GM12873 (cell line): ENCODE results near the gene NDUFA8.

Experiments
- TF ChIP-seq, protein P1 (sequence below): IDR thresholded peaks from 2 replicates; pipeline ENCODE4 v1.5.1; 2012; ENCODE audit warnings: low read depth, mild to moderate bottlenecking, moderate library complexity, low read length, control low read depth; ENCODE audit not compliant: insufficient read depth; ENCODE audit errors: missing control alignments

NDUFA8 gene

DNA sequence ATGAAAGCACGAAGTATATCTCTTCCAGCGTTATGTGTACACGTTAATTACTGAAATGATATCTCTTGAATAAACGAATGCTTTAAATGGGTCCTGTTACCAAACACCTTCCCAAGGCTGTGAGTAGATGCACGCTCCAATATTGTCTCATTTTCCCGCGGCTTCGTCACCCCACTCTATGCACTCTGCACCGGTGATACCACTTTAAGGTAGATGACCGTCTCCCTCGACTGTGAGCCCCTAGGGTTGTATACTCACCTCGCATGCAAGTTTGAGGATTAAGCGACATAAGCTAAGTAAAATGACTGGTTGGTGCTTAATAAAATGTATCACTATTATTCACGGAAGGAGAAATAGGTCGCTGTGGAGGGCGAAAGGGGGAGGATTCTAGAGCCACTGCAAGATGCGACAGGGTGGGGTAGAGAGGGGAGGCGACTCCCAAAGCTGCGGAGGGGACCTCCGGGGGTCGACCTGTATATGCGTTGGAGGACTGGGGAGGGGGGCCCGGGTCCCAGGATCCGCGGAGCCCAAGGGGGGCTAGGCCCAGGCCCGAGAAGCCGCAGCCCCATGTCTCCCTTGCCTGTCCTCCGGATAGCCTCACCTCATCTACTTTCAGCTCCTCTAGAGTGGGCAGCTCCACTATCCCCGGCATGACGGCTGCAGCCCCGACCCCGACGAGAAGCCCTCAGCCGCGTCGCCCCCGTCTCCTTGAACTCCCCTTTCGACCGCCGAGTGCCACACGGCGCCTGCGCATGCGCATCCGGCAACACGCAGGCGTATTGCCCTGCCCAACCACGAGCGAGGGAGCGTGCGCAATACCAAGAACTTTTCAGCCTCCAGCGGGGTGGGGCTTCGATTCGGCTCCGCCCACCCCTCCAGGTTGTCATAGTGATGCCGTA lies at the start of gene NDUFA8, which contains the start of gene MORN5:
NDUFA8 (minus strand) TSS at position 754 of the 899 bp plus-strand sequence; CDS start at position 652, 102 bp downstream.
MORN5 (plus strand) TSS at position 883 of the 899 bp plus-strand sequence. CDS start 65 bp downstream, outside the sequence.
- TF ChIP-seq, protein P1, sequence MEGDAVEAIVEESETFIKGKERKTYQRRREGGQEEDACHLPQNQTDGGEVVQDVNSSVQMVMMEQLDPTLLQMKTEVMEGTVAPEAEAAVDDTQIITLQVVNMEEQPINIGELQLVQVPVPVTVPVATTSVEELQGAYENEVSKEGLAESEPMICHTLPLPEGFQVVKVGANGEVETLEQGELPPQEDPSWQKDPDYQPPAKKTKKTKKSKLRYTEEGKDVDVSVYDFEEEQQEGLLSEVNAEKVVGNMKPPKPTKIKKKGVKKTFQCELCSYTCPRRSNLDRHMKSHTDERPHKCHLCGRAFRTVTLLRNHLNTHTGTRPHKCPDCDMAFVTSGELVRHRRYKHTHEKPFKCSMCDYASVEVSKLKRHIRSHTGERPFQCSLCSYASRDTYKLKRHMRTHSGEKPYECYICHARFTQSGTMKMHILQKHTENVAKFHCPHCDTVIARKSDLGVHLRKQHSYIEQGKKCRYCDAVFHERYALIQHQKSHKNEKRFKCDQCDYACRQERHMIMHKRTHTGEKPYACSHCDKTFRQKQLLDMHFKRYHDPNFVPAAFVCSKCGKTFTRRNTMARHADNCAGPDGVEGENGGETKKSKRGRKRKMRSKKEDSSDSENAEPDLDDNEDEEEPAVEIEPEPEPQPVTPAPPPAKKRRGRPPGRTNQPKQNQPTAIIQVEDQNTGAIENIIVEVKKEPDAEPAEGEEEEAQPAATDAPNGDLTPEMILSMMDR = no peak

DNA sequence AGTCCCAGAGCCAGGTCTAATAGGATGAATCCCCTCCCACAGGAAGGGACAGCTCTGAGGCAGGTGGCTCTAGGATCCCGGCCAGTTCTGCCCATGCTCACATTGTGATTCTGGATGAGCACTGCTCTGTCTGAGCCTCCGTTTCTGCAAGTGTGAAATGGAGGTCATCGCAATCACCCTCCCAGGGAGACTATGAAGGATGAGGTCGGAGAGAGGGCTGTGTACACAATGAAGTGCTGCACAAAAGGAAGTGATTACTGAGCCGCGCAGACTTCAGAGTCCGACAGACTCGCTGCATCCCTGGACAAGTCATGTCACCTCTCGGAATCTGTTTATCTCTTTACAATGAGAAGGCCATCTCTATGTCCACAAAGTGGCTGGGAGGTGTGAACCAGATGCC lies 47.5 kb upstream of the NDUFA8 start:
- TF ChIP-seq, protein P1 = no peak

DNA sequence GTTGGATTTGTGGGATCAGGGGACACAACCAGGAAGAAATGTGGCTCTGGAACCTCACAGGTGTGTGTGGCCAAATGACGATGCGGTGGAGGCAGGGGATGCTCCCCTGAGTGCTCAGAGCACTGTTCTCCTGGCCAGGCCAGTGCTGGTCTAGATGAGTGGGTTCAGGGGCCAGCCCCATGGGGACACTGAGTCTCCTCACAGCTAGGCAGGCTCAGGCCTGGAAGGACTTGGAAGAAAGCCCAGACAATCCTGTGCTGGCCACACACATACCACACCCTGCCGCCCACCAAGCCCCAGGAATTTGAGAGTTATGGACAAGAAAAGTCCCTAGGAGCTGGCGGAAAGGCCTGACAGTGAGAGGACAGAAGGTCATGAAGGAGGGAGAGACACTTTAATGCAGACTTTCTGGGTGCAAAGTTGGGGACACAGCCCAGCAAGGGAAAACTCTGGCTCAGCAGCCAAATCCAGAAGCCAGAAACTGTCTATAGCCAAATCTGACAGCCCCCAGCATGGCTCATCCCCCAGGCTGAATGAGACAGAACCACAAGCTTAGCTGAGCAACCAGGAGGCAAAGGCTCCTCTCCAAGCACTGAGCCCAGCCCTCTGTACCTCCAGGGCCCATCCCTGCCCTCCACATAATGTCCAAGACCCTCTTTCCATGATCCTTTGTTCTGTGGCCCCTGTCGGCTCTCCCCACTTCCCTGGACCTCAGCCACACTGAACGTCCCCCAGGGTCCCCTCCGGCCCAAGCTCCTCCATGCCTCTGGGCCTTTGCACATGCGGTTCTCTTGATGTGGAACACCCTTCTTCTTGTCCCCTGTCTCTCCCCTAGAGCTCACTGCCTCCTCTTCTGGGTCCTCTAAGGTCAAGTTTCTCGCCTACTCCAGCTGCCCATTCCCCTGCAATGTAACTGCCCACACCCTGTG lies 46.8 kb upstream of the NDUFA8 start:
- TF ChIP-seq, protein P1 = no peak

DNA sequence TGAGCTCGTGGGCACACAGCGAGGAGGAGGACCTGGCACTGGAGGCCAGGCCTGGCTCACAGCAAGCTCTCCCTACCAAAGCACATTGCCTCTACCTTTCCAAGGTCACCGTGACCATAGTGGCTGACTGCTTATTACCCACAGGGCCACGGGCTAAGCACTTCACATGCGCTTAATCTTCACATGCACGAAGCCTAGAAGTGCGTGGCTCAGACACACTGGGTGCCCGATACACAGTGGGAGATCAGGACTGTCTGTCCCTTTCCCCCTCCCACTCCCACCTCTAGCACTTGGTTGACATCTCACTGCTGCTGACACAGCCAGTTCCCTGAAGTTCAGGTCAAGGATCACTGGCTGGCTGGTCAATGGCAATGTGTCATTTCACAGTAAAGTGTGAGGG lies 45.6 kb upstream of the NDUFA8 start:
- TF ChIP-seq, protein P1 = no peak

DNA sequence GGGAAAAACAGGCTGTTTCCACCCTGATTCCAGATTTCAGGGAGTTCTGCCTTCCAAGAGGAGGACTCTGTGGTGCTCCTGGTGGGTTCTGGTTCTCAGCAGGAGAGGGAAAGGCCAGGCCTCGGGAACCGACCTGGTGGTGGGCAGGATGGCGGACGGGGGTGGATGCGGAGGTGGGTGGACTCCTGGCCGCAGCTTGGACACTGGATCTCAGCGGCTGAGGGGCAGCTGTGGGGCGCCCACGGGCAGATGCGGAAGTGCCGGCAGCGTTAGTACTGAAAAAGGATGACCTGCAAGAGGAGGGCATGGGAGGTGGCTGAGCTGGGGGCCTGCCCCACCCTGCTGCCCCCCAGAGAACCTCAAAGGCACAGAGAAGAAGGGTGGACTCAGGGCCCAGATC lies 44.9 kb upstream of the NDUFA8 start:
- TF ChIP-seq, protein P1 = no peak

DNA sequence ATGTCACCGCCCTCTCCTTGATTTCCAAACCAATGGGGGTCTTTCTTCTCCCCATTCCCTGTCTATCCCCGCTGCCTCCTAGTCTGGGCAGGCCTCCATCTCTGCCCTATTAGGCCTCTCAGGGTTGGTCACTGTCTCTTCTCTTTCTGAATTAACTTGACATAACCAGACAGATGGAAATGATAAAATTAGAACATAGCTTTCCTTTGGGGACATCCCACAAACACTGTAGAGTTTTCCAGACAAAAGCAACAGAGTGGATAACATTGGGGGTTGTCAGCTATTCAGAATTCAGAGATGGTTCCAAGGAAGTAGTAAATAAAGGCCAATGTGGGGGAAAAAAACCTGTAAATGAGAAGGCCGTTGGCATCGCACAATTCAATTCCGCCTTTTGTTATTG lies 44.5 kb upstream of the NDUFA8 start:
- TF ChIP-seq, protein P1 = no peak

DNA sequence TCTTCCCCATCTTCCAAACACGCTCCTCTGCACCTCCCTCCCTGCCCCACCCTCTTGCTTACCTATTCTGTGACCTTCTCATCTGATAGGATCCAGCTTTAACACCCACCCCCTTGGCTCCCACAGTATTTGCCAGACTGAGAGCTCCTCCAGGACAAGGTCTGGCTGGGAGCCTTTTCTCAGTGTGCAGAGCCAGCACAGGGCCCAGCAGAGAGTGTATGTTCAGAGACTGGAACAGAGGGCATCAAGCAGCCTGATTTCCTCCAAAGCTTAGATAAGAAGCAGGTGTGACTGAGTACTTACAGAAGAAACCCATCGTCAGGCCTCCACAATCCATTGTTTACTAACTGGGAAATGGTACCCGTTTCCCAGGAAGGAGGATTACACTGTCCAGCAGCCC lies 42.5 kb upstream of the NDUFA8 start:
- TF ChIP-seq, protein P1 = no peak
